ENCODE measurements around the gene PLEKHG5.

DNA sequence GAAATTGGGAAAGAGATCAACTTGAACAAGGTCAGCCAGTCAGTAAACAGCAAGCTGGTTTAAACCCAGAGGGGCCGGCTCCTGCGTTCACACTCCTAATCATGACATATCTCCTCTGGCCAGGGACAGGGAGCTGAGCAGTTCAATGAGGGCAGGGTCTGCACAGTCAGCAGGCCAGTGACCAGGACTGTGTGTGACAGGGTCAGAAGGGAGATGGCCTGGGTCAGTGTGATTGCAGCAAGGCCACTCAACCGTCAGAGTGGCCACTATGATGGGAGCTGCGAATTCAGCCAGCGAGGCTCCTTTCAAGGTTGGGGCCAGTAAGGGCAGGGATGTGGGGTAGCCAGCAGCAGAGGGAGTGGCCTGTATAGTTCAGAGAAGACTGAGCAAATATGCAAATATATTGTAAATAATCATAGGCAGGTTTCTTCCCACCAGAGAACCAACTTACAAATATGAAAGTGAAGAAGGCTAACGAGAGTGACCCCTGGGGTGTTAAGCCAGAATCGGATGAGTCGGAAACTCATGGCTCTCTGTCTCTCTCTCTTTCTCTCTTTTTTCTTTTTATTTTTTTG lies 42.9 kb upstream of the PLEKHG5 start:
- TF ChIP-seq, protein P1, sequence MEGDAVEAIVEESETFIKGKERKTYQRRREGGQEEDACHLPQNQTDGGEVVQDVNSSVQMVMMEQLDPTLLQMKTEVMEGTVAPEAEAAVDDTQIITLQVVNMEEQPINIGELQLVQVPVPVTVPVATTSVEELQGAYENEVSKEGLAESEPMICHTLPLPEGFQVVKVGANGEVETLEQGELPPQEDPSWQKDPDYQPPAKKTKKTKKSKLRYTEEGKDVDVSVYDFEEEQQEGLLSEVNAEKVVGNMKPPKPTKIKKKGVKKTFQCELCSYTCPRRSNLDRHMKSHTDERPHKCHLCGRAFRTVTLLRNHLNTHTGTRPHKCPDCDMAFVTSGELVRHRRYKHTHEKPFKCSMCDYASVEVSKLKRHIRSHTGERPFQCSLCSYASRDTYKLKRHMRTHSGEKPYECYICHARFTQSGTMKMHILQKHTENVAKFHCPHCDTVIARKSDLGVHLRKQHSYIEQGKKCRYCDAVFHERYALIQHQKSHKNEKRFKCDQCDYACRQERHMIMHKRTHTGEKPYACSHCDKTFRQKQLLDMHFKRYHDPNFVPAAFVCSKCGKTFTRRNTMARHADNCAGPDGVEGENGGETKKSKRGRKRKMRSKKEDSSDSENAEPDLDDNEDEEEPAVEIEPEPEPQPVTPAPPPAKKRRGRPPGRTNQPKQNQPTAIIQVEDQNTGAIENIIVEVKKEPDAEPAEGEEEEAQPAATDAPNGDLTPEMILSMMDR (conservative IDR thresholded peaks at IDR 0.05; ENCODE audit: low read depth, low read length): no peak
- TF ChIP-seq EZH2 (IDR thresholded peaks at IDR 0.05; ENCODE audit: borderline replicate concordance, low read depth, low read length, poor library complexity, severe bottlenecking): no peak
